ENCODE results near the gene RNASEL.

RNASEL gene

DNA sequence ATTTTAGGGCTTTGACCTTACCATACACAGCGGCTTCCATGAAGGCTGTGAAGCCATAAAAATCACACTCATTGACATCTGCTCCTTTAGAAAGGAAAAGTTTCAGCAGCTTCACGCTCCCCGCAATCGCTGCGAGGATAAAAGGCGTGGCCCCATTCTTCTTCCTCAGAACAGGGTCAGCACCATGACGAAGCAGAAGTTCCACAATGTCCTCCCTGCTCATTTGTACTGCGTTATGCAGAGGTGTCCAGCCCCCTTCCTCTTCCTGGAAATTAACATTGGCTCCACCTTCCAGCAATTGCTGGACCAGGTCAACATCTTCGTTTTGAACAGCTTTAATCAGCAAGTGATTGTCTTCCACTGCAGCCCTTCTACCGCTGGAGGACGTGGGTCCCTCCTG, 2.7 kb downstream of the RNASEL start:
- ATAC-seq: no peak
- no peak for TF ChIP-seq RARB (CRISPR knock-in tag; IDR thresholded peaks at IDR 0.05)
- TF ChIP-seq ZFP30 (CRISPR knock-in tag; IDR thresholded peaks at IDR 0.05): no peak
- no peak for TF ChIP-seq ISL1 (CRISPR knock-in tag; IDR thresholded peaks at IDR 0.05)
- no peak for TF ChIP-seq ARNTL (CRISPR knock-in tag; IDR thresholded peaks at IDR 0.05; ENCODE audit: borderline replicate concordance, low read depth)
- no peak for TF ChIP-seq ZC3H10 (CRISPR knock-in tag; IDR thresholded peaks at IDR 0.05)
- TF ChIP-seq, protein P1, sequence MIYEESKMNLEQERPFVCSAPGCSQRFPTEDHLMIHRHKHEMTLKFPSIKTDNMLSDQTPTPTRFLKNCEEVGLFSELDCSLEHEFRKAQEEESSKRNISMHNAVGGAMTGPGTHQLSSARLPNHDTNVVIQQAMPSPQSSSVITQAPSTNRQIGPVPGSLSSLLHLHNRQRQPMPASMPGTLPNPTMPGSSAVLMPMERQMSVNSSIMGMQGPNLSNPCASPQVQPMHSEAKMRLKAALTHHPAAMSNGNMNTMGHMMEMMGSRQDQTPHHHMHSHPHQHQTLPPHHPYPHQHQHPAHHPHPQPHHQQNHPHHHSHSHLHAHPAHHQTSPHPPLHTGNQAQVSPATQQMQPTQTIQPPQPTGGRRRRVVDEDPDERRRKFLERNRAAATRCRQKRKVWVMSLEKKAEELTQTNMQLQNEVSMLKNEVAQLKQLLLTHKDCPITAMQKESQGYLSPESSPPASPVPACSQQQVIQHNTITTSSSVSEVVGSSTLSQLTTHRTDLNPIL (CRISPR knock-in tag; IDR thresholded peaks at IDR 0.05; ENCODE audit: low read depth): no peak
- TF ChIP-seq PPARA (CRISPR knock-in tag; IDR thresholded peaks at IDR 0.05; ENCODE audit: borderline replicate concordance): no peak
- TF ChIP-seq TCF4 (CRISPR knock-in tag; IDR thresholded peaks at IDR 0.05; ENCODE audit: borderline replicate concordance): no peak
- TF ChIP-seq, protein P2, sequence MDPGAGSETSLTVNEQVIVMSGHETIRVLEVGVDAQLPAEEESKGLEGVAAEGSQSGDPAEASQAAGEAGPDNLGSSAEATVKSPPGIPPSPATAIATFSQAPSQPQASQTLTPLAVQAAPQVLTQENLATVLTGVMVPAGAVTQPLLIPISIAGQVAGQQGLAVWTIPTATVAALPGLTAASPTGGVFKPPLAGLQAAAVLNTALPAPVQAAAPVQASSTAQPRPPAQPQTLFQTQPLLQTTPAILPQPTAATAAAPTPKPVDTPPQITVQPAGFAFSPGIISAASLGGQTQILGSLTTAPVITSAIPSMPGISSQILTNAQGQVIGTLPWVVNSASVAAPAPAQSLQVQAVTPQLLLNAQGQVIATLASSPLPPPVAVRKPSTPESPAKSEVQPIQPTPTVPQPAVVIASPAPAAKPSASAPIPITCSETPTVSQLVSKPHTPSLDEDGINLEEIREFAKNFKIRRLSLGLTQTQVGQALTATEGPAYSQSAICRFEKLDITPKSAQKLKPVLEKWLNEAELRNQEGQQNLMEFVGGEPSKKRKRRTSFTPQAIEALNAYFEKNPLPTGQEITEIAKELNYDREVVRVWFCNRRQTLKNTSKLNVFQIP (CRISPR knock-in tag; IDR thresholded peaks at IDR 0.05; ENCODE audit: borderline replicate concordance, low read depth): no peak
- TF ChIP-seq, protein P3, sequence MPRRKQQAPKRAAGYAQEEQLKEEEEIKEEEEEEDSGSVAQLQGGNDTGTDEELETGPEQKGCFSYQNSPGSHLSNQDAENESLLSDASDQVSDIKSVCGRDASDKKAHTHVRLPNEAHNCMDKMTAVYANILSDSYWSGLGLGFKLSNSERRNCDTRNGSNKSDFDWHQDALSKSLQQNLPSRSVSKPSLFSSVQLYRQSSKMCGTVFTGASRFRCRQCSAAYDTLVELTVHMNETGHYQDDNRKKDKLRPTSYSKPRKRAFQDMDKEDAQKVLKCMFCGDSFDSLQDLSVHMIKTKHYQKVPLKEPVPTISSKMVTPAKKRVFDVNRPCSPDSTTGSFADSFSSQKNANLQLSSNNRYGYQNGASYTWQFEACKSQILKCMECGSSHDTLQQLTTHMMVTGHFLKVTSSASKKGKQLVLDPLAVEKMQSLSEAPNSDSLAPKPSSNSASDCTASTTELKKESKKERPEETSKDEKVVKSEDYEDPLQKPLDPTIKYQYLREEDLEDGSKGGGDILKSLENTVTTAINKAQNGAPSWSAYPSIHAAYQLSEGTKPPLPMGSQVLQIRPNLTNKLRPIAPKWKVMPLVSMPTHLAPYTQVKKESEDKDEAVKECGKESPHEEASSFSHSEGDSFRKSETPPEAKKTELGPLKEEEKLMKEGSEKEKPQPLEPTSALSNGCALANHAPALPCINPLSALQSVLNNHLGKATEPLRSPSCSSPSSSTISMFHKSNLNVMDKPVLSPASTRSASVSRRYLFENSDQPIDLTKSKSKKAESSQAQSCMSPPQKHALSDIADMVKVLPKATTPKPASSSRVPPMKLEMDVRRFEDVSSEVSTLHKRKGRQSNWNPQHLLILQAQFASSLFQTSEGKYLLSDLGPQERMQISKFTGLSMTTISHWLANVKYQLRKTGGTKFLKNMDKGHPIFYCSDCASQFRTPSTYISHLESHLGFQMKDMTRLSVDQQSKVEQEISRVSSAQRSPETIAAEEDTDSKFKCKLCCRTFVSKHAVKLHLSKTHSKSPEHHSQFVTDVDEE (CRISPR knock-in tag; IDR thresholded peaks at IDR 0.05): no peak
- no peak for TF ChIP-seq ZNF70 (CRISPR knock-in tag; IDR thresholded peaks at IDR 0.05)
- no peak for TF ChIP-seq BACH2 (CRISPR knock-in tag; IDR thresholded peaks at IDR 0.05; ENCODE audit: borderline replicate concordance)

DNA sequence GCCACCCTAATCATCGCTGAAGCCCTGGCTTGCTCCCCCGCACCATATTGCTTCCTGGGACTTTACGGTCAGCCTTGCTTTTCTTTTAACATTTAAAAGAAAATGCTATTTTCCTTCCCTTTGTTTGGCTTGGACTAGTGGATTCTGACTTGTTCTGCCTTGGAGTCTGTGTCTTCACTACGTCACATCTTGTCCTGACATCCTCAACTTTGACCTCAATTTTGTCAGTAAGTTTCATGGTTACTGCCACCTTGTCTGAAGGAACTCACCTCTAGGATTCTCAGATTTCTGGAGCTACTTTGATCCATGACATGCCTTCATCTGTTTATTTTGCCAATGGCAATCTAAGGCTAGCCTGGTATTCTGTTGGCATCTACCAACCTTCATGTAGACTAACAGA, 4.3 kb downstream of the RNASEL start:
- TF ChIP-seq, protein P2 (CRISPR knock-in tag; IDR thresholded peaks at IDR 0.05; ENCODE audit: borderline replicate concordance, low read depth): no peak
- TF ChIP-seq, protein P4, sequence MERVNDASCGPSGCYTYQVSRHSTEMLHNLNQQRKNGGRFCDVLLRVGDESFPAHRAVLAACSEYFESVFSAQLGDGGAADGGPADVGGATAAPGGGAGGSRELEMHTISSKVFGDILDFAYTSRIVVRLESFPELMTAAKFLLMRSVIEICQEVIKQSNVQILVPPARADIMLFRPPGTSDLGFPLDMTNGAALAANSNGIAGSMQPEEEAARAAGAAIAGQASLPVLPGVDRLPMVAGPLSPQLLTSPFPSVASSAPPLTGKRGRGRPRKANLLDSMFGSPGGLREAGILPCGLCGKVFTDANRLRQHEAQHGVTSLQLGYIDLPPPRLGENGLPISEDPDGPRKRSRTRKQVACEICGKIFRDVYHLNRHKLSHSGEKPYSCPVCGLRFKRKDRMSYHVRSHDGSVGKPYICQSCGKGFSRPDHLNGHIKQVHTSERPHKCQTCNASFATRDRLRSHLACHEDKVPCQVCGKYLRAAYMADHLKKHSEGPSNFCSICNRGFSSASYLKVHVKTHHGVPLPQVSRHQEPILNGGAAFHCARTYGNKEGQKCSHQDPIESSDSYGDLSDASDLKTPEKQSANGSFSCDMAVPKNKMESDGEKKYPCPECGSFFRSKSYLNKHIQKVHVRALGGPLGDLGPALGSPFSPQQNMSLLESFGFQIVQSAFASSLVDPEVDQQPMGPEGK (CRISPR knock-in tag; IDR thresholded peaks at IDR 0.05; ENCODE audit: borderline replicate concordance): no peak
- TF ChIP-seq CSDC2 (CRISPR knock-in tag; IDR thresholded peaks at IDR 0.05): no peak
- TF ChIP-seq SNAI2 (CRISPR knock-in tag; IDR thresholded peaks at IDR 0.05): no peak
- TF ChIP-seq ARNTL (CRISPR knock-in tag; IDR thresholded peaks at IDR 0.05; ENCODE audit: borderline replicate concordance, low read depth): no peak
- TF ChIP-seq, protein P5, sequence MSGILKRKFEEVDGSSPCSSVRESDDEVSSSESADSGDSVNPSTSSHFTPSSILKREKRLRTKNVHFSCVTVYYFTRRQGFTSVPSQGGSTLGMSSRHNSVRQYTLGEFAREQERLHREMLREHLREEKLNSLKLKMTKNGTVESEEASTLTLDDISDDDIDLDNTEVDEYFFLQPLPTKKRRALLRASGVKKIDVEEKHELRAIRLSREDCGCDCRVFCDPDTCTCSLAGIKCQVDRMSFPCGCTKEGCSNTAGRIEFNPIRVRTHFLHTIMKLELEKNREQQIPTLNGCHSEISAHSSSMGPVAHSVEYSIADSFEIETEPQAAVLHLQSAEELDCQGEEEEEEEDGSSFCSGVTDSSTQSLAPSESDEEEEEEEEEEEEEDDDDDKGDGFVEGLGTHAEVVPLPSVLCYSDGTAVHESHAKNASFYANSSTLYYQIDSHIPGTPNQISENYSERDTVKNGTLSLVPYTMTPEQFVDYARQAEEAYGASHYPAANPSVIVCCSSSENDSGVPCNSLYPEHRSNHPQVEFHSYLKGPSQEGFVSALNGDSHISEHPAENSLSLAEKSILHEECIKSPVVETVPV (CRISPR knock-in tag; IDR thresholded peaks at IDR 0.05): no peak
- TF ChIP-seq ZFP3 (CRISPR knock-in tag; IDR thresholded peaks at IDR 0.05): no peak
- no peak for TF ChIP-seq TOX (CRISPR knock-in tag; IDR thresholded peaks at IDR 0.05; ENCODE audit: borderline replicate concordance)
- TF ChIP-seq, protein P1 (CRISPR knock-in tag; IDR thresholded peaks at IDR 0.05; ENCODE audit: low read depth): no peak
- TF ChIP-seq ESRRG (CRISPR knock-in tag; IDR thresholded peaks at IDR 0.05): no peak
- no peak for TF ChIP-seq RARB (CRISPR knock-in tag; IDR thresholded peaks at IDR 0.05)
- TF ChIP-seq ISL1 (CRISPR knock-in tag; IDR thresholded peaks at IDR 0.05): no peak
- no peak for ATAC-seq

Data from SK-N-SH treated with all-trans-retinoic acid at 6 μM for 48 hours (cell line).